ENCODE data around the gene GSK3B.
"Not testable (repeated sequence)": the region's sequence is repeated elsewhere in the genome, so short reads cannot be mapped to it uniquely, and the experiment has no call there.

The GSK3B gene

DNA sequence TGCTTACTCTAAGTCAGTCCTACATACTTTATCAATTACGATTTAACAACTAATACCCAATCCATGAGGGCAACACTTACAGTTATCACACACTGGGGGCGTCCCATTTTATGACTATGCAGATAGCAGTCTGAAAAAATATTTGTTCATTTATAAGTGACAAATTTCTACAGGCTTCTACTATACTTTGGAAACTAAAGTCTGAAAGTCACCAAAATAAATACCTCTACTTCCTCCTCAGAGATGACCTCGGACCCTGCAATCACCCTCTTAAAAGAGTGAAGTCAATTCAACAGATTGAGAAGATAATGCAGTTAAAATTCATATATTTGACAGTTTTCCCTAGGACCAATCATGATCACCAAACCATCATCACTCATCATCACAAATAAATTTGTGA is 76.6 kb downstream of the GSK3B start:
- no peak for DNase-seq

DNA sequence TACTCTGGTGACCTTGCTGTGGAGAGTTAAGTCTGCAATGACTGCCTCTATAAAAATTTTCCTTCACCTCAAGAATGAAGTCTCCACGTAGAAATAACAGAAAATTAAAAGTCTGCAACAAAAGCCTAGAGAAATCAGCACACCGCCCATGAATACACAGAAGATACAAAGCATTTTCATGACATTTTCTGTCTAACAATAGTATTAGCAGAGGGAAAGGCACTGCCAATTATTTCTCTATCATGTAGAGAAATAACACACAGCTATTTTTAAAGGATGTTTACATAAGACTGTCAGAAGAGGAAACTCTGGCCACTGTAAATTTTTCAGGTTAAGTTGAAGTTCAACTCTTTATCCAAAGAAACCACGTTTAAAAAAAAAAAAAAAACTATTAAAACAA is 80.8 kb downstream of the GSK3B start:
- no peak for DNase-seq

- not testable (repeated sequence) for DNase-seq
Measured at GRCh38 chr3:120005741-120006140, 88.5 kb downstream of the GSK3B start.

- peak in 3 of 58 donors; percentile 1 to 5 (median 4) for DNase-seq
Measured at GRCh38 chr3:120004008-120004498, 90.2 kb downstream of the GSK3B start.

DNA sequence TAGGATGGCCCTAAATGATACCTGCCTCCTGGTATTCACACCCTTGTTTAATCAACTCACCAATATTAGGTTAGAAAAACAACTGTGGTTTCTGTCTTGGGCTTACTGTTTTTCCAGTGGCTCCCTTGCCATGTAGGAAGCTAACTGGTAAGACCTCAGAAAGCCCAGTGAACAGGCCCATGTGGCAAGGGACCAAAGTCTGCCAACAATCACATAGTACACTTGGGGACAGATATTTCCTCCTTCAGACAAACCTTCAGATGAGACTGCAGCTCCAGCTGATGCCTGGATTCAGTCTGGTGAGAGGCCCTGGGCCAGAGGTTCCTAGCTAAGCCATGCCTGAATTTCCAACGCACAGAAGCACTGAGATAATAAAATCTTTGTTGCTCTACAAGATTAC is 96.1 kb downstream of the GSK3B start:
- DNase-seq: no peak

DNA sequence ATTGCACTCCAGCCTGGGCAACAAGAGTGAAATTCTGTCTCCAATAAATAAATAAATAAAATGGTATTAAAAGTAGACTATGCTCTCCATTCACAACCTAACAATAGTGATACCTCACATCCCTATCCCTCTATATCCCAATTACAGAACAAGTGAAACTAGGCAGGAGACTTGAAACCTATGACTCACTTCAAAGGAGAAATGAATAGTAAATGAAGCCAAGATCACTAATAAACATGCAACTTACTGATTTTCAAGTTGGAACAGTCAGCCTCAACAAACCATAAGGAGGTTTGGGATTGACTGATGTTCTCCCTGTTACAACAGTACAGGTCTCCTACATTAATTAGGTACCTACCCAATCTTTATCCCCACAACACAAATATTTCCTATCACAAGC is 103.4 kb downstream of the GSK3B start:
- no peak for DNase-seq

GRCh38 chr3:119989981-119990655 is 104.1 kb downstream of the GSK3B start:
- DNase-seq: no peak

DNA sequence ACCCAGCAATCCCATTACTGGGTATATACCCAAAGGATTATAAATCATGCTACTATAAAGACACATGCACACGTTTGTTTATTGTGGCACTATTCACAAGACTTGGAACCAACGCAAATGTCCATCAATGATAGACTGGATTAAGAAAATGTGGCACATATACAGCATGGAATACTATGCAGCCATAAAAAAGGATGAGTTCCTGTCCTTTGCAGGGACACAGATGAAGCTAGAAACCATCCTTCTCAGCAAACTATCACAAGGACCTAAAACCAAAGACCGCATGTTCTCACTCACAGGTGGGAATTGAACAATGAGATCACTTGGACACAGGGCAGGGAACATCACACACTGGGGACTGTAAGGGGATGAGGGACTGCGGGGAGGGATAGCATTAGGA is 107.4 kb downstream of the GSK3B start:
- DNase-seq: not testable (repeated sequence)

DNA sequence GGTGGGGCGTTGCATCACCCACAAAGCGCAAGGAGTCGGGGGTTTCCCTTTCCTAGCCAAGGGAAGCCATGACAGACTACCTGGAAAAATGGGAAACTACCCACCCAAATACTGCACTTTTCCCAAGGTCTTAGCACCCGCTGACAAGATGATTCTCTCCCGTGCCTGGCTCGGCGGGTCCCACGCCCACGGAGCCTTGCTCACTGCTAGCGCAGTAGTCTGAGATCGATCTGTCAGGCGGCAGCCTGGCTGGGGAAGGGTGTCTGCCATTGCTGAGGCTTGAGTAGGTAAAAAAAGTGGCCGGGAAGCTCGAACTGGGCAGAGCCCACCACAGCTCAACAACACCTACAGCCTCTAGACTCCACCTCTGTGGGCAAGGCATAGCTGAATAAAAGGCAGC is 112.9 kb downstream of the GSK3B start:
- no peak for DNase-seq

DNA sequence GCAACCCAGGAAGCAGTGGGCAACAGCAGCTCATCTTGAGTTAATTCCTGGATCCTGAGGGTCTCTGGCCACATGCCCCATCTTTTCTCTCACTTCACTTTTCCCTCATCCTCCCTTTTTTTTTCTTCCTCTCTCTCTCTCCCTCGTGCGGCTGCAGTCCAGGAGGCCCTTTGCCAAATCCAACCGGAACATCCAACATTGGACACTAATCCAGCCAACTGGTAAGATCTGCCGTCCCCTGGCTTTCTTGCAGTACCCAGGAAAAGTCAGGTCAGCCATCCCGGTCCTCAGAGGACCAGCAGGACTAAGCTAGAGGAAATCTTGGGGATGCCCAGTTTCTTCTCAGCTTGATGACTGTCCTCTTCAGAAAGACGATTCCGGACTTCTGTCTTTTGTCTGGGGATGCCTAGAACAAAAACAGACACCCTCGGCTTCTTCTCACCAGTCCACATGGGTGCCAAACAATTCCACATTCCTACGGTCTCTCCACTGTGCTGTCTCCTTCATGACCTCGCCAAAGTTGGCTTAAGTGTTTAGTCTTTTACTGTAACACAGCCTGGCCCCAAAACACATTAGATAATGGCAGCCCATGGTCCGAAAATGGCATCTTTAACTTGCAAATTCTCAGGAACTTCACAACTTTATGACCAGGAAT is 115.6 kb downstream of the GSK3B start:
- DNase-seq: no peak

DNA sequence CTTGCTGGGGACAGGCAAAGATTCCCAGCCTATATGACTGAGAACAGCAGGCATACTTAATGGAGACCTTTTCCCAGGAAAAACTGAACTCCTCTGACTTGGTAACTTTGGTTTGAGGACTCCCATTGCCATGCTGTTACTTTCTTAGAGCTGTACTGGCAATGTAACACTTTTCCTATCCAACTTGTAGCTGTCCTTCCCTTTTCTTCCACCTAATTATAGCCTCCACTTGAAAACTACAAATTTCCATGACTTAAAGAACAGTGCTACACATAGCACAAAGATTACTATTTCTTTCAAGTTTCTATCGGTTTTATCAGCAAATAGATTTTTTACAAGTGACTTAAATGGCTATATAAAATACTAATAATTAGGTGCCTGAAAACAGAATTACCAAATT is 116.9 kb downstream of the GSK3B start:
- DNase-seq: no peak

DNA sequence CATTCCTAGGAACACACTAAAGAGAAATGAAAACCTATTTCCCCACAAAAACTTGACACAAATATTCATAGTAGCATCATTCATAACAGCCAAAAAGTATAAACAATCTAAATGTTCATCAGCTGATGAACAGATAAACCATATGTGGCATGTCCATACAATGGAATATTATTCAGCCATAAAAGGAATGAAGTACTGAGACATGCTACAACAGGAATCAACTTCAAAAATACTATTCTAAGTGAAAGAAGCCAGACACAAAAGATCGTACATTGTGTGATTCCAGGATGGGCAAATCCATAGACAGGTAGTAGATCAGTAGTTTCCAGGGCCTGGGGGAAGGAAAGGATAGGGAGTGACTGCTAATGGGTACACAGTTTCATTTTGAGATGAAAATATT is 118.0 kb downstream of the GSK3B start:
- no peak for DNase-seq

GRCh38 chr3:119974656-119975055 is 119.6 kb downstream of the GSK3B start:
- no peak for DNase-seq

GRCh38 chr3:119973018-119973646 is 121.1 kb downstream of the GSK3B start:
- no peak for DNase-seq

DNA sequence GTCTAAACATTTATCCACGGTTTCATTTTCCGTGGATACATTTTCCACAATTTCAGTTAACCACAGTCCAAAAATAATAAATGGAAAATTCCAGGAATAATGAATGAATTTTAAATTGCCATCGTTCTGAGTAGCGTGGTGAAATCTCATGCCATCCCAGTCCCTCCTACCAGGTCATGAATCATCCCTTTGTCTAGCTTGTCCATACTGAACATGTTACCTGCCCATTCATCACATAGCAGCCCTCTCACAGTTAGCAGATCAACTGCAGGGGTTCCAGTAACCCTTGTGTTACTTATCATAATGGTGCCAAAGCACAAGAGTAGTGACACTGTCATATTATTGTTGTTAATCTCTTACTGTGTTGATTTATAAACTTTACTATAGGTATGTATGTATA is 124.5 kb downstream of the GSK3B start:
- no peak for DNase-seq

DNA sequence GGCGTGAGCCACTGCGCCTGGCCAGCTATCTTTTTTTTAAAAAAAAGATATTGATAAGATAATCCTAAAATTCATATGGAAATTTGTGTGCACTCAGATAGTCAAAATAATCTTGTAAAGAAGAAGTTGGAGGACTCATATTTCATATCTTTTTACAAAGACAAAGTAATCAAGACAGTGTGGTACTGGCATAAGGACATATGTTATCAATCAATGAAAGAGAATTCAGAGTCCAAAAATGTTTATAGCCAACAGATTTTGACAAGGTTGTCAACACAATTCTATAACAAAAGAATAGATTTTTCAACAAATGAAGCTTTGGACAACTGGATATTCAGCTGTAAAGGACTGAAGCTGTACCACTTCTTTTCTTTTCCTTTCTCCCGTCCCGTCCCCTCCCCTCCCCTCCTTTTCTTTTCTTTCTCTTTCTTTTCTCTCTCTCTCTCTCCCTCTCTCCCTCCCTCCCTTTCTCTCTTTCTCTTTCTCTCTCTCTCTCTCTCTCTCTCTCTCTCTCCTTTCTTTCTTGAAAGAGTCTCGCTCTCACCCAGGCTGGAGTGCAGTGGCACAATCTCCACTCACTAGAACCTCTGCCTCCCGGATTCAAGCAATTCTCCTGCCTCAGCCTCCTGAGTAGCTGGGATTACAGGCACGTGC is 126.8 kb downstream of the GSK3B start:
- no peak for DNase-seq

- DNase-seq: no peak
Measured at GRCh38 chr3:119965692-119966091, 128.6 kb downstream of the GSK3B start.

GRCh38 chr3:119964294-119964693 is 130.0 kb downstream of the GSK3B start:
- DNase-seq: no peak

GRCh38 chr3:119955972-119956371 is 138.3 kb downstream of the GSK3B start:
- no peak for DNase-seq

- no peak for DNase-seq
Measured at GRCh38 chr3:119950666-119951325, 143.5 kb downstream of the GSK3B start.

DNA sequence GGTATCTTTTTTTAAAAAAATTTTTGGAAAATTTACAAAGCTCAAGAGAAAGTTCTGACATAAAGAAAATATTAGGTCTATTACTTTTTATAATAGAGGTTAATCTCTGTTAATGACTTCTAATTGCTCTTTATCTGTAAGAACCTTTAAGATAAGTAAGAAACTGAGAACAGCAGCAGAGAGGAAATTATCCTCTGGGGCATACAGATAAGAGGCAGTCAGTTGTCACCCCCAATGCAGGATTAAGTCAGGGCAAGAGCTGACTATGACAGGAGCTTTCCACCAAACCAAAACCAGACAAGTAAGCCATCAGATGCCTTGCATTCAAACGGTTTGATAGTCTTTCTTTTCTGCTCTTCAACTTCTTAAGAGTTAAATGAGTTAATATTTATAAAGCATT is 149.0 kb downstream of the GSK3B start:
- DNase-seq: no peak

DNA sequence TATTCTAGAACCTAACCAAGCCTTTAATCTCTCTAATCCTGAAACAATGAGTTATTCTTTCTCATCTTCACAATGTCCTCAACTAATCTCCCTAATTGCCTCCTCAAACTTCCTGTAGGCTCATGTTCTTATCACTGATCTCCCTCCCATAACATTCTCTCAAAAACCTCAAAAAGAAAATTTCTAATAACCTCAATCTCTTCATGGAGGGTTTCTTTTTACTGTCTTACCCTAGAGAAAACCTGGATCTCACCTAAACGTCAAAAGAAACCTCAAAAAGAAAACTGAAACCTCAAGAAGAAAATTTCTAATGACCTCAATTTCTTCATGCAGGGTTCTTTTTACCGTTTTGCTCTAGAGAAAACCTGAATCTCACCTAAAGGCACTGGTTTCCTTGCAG is 150.2 kb downstream of the GSK3B start:
- DNase-seq: no peak

Measured in anterior cingulate cortex (tissue), 58 donors.